NCI-H2227 (cell line): ENCODE data around the gene SEZ6.
A peak's percentile ranks its signal among the peaks of the same experiment; 100 is the strongest.

Experiments used
- DNase-seq: peaks from one replicate; lab custom pipeline; 2025; ENCODE audit not compliant: unreplicated experiment; lab: John Stamatoyannopoulos, UW

SEZ6 gene

DNA sequence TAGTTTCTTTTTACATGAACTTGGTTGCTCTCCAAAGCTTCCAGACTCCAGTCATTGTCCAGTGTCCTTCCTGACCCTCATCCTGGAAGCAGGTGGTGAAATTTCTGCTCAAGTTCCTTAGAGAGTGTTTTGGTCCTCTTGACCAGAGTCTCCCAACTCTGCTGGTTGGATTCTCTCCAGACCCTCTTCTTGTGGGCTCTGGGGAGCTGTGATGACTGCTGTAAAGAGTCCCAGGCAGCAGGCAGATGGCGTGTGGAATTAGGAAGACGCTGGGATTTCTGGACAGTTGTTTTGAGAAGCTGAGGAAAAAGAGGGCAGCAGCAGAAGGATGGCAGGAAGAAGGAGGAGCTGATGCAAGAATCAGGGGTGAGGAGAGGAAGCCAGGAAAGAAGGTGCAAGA lies 1.6 kb upstream of the SEZ6 start:
- DNase-seq = no peak

DNA sequence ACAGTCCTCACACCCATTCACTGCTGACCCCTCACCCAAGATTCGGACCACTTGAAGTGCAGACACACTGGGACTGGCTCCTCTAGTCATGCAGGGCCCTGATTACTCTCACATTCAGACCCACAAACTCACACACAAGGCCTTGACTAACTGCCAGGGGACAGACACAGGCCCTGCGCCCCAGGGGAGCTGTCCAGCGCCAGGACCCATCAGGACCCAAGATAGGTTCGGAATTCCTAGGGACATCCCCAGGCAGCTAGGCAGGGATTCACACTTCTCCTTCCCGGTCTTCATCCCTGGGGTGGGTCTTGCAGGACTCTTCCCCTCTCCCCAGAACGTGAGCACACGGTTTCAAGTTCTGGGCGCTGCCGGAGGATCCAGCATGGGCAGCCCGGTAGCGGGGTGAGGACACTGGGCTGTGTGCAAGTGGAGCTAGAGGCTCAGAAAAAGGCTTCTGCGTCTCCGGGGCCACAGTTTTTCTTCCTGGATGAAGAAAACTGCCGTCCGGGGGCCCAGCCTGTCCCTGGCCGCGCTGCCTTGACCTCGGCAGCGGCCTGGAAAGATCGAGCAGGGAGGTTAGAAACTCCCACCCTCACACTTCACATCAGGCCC lies 1.6 kb downstream of the SEZ6 start:
- DNase-seq = no peak

- DNase-seq = no peak
These were observed 2.5 kb downstream of the SEZ6 start for GRCh38 chr17:29003289-29003688.

- no peak for DNase-seq
These were observed 3.0 kb downstream of the SEZ6 start for GRCh38 chr17:29002811-29003210.

GRCh38 chr17:29000973-29001372 lies 4.9 kb downstream of the SEZ6 start:
- DNase-seq = no peak

DNA sequence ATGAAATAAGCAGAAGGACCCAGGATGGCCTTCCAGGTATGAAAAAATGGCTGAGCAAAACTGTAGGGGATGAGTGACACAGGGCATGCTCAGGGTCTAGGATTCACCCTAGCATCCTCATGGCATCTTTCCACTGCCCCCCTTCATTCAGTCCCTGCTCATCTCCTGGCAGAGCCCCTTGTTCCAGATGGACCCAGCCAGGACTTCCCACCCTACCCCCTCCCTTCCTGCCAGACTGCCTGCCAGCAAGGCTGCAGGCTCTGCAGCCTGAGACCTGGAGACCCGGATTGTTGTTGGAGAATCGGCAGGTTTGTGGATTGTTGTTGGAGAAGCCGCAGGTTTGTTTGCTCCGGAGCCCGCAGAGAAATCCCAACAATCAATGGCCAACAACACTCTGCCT lies 6.6 kb downstream of the SEZ6 start:
- DNase-seq = no peak

DNA sequence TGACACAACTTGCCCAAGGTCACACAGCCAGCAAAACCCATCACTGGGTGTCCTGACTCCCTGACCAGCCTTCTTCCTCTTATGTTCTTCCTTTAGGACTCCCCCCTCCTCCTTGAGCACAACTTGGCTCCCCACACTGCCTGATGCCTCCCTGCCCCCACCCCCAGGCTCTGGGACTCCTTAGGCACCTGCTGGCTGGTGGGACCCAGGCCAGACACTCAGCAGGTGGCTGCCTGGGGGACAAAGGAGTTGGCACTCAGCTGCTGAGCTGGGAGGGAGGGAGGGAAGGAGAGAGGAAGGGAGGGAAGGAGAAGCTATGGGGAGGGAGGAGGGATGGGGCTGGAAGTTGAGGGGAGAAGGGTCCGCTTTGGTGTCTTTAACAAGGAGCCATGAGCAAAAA lies 8.0 kb downstream of the SEZ6 start:
- DNase-seq = no peak

- no peak for DNase-seq
These were observed 9.2 kb downstream of the SEZ6 start for GRCh38 chr17:28996554-28997096.

DNA sequence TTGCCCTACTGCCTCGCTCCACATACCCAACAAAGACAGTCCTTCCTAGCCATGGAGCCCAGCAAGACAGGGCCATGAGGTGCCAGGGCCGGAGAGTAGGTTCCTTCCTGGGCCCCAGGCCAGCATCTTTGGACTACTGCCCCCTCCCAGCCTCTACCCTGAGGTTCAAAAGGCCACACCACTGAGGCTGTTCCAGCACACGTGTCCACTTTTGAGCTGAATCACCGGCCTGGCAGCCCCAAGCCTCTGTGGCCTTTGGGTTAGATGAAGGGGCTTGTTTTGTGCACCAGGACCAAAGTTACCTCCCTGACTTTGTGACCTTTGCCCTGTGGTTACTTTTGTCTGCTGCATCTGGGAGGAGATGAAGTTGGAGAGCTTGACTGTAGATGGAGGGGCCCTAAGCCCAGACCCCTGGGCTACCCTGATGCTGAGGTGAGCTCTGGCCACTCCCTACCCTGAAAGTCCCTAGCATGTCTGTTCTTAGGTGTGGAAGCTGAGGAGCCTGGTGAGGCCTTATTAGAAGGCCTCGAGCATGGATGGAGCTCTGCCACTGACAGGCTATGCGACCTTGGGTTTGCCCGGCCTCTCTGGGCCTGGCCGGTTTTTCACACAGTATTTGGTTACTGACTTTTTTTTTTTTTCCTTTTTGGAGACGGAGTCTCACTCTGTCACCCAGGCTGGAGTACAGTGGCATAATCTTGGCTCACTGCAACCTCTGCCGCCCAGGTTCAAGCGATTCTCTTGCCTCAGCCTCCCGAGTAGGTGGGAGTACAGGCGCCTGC lies 12.0 kb downstream of the SEZ6 start:
- no peak for DNase-seq

DNA sequence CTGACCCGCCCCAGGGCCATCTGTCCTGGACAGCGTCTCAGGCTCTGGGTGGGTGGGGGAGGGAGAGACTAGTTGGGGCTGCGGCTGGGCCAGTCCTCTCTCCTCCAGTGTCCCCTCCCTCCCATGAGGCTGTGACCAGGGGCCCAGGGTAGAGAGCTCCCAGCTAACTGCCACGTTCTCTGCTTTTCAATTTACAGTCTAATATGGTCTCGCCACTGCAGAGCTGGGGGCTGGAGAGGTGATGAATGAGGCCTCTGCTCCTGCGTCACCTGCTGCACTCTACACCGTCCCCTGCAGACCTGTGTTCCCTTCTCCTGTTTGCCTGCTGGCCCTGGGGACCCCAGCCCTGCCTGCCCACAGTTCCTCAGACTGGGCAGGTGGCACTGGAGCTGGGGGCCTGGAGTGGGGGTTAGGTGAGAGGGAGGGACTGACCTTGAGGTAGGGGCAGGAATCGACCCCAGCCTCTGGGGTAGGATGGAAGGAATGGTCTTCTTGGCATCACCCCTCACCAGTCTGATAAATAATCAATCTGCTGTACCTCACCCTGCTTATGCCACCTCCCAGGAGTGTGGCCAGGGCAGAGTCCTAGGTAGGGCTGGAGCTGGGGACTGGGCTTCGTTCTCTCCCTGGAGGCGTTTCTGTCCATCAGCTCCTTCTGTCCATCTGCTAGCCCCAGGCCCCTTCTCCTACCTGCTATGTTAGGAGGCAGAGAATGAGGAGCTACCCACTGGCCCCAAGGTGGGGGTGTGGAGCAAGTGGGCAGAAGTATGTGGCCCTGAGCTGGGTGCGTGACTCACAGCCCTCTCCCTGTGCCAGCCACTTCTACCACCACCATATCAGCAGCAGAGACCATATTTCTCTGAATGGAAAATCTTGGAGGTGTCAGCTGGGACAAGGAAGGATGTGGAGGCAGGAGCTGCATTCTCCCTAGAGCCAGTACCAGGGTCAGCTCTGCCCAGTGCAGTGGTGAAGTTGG lies 12.9 kb downstream of the SEZ6 start:
- DNase-seq = no peak

DNA sequence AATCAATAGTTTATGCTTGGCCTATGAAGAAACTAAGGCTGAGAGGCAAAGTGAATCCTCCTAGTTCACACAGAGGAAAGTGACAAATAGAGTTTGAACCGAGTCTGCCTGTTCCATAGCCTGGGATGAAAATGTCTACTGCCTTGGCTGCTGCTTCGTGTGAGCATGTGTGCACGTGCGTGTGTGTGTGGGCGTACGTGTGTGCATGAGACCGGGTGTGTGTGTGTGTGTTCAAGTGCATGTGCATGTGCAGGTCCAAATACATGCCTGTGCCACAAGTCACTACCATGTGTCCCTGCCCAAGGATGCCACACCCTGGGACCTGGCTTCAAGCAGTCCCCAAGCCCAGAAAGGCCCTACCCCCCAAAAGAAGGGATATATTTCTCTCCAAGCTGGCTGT lies 13.6 kb downstream of the SEZ6 start:
- no peak for DNase-seq

- no peak for DNase-seq
These were observed 14.1 kb downstream of the SEZ6 start for GRCh38 chr17:28991779-28992178.

GRCh38 chr17:28989028-28989427 lies 16.8 kb downstream of the SEZ6 start:
- no peak for DNase-seq

DNA sequence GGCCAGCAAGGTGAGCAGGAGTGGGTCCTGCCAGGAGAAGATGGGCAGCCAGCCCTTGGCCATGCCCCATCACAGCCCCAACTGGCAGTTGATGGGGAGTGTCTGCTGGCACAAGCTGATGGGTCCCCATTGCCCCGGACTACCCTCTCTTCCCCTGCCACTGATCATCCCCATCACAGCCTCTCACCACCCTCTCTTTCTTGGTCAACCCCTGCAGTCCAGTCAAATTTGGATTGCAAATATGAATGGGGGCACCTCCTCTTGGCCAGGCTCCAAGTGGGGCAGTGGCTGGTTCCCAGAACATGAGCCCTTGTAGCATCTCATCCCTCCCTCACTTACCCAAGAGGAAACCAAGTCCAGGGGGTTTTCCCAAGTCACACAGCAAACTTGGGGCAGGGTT lies 17.4 kb downstream of the SEZ6 start:
- DNase-seq = no peak

- DNase-seq = no peak
These were observed 18.8 kb downstream of the SEZ6 start for GRCh38 chr17:28986714-28987655.

DNA sequence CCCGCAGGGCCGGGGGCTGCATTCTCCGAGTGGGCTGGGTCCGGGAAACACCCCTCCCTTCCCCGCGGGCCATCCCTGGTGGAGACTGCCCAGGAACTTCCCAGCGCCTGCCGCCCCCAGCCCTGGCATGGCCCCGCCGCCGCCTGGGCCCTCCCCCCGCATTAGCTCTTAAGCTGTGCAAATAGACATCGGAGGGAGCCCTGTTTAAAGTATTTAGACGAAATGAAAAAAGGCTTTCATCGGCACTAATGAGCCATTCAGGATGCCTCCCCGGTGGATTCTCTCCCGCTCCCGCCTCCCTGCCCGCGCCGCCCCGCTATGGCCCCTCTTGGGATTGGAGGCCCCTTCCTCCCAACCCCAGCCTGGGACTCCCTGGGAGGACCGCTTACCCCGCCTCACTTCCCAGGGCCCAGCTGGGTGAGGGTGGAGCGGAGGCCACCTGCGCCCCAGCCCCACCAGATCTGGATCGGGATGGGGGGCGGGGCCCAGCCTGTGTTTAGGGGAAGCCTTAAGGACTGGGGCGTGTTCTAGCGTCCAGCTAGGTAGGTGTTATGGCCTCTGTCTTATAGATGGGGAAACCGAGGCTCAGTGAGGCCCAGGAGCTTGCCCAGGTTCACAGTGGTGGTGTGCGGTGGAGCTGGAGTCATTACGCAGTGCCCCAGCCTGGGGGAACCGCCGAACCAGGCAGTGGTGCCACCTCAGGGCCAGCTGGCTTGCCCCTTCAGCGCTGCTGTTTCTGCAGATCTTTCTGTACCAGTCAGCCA lies 19.7 kb downstream of the SEZ6 start:
- DNase-seq = peak; percentile 86

- no peak for DNase-seq
These were observed 22.3 kb downstream of the SEZ6 start for GRCh38 chr17:28983286-28984230.

GRCh38 chr17:28982131-28982793 lies 23.6 kb downstream of the SEZ6 start:
- DNase-seq = no peak
